Calu3 (cell line): ENCODE results near the gene HIVEP2. TPM values are rescaled to one million over a fixed set of nuclear protein-coding genes. Genes with fewer than 3 reads are reported as not detected.

Experiments used
- BruUV-seq: library from RNA; stranded (reverse); fragments of 400-500 nt; replicated peaks from 2 replicates; lab custom pipeline; 2021; lab: Mats Ljungman, UMichigan
- CTCF ChIA-PET: fragments of 300-600 bp; sonication (Branson Sonifier 250); formaldehyde crosslinking; loops from one replicate; lab custom pipeline; 2022; ENCODE audit warnings: antibody characterized with exemption; lab: Charles Lee
- DNase-seq: peaks from one replicate; pipeline ENCODE4 v3.0.0; 2022
- H3K27ac Mint-ChIP-seq: one replicate; pipeline ENCODE4 v1.8.0; 2022; ENCODE audit warnings: mixed read lengths; ENCODE audit not compliant: unreplicated experiment
- H3K27me3 Mint-ChIP-seq: one replicate; pipeline ENCODE4 v1.8.0; 2022; ENCODE audit warnings: mixed read lengths; ENCODE audit not compliant: unreplicated experiment
- H3K36me3 Mint-ChIP-seq: one replicate; pipeline ENCODE4 v1.8.0; 2022; ENCODE audit warnings: mild to moderate bottlenecking, moderate library complexity, mixed read lengths; ENCODE audit not compliant: insufficient read depth, unreplicated experiment
- H3K4me1 Mint-ChIP-seq: one replicate; pipeline ENCODE4 v1.8.0; 2022; ENCODE audit warnings: mild to moderate bottlenecking, low read depth, mixed read lengths; ENCODE audit not compliant: unreplicated experiment
- H3K4me3 Mint-ChIP-seq: one replicate; pipeline ENCODE4 v1.8.0; 2022; ENCODE audit warnings: mild to moderate bottlenecking, low read depth, moderate library complexity, mixed read lengths; ENCODE audit not compliant: unreplicated experiment
- H3K9me3 Mint-ChIP-seq: one replicate; pipeline ENCODE4 v1.8.0; 2022; ENCODE audit warnings: low read depth, mixed read lengths; ENCODE audit not compliant: unreplicated experiment
- intact Hi-C: fragments of 100-400 bp; cut with micrococcal nuclease; formaldehyde crosslinking; loops from one replicate; pipeline ENCODE4 v1.10.0; 2022; ENCODE audit not compliant: unreplicated experiment
- total RNA-seq: library from RNA; stranded (reverse); gene quantifications from 2 replicates; pipeline ENCODE4 v1.2.3, GENCODE V29; 2022
- TF ChIP-seq, protein P1 (sequence below): fragments of 200-600 bp; IDR thresholded peaks from one replicate; pipeline ENCODE4 v1.8.0; 2022; ENCODE audit warnings: antibody characterized with exemption; ENCODE audit not compliant: unreplicated experiment

The HIVEP2 gene
- total RNA-seq, 1 experiment from 2014 or later: 18.4 TPM

DNA sequence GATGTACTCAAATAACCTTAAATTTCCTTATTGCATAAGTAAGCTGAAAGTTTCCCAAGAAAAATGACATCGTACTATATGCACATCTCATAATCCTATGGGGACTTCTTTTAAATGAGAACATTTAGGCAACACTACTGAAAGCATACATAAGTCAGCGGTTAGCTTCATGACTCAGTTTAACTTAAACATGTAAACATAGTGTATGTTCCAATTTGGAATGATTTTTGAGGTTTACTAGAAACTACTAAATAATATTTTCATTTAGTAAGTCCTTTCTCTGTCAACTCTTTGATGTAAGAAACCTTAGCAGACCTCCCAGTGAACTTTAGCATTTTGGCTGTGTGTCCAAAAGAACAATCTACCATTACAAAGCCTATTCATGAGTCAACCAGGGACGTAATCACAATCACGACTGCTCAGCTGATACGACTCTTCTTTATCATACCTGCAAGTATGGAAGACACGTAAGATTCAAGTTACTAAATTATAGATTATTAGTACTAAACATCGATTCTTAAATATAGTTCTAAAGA, 19.3 kb downstream of the HIVEP2 start:
- no TSS peak for BruUV-seq
- CTCF ChIA-PET: interaction anchor here (0.6 to 1.4 kb wide), 2 partner anchors 18 to 667 kb away, joined by 3 to 4 read pairs; no protein-coding TSS in a partner anchor
- H3K4me1 Mint-ChIP-seq: peaks cover 11% of the 10 kb centered on the region
- intact Hi-C loops: loop anchor here (10.0 kb wide), 1 partner anchor 171 kb away; no protein-coding TSS in a partner anchor
- H3K27ac Mint-ChIP-seq: no peak overlapping the region
- H3K9me3 Mint-ChIP-seq: no peaks in the 10 kb centered on the region
- no peaks in the 10 kb centered on the region for H3K27me3 Mint-ChIP-seq
- no peak overlapping the region for H3K4me3 Mint-ChIP-seq
- TF ChIP-seq, protein P1, sequence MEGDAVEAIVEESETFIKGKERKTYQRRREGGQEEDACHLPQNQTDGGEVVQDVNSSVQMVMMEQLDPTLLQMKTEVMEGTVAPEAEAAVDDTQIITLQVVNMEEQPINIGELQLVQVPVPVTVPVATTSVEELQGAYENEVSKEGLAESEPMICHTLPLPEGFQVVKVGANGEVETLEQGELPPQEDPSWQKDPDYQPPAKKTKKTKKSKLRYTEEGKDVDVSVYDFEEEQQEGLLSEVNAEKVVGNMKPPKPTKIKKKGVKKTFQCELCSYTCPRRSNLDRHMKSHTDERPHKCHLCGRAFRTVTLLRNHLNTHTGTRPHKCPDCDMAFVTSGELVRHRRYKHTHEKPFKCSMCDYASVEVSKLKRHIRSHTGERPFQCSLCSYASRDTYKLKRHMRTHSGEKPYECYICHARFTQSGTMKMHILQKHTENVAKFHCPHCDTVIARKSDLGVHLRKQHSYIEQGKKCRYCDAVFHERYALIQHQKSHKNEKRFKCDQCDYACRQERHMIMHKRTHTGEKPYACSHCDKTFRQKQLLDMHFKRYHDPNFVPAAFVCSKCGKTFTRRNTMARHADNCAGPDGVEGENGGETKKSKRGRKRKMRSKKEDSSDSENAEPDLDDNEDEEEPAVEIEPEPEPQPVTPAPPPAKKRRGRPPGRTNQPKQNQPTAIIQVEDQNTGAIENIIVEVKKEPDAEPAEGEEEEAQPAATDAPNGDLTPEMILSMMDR: no peak
- H3K36me3 Mint-ChIP-seq: peaks cover 14% of the 10 kb centered on the region
- DNase-seq: no peak

DNA sequence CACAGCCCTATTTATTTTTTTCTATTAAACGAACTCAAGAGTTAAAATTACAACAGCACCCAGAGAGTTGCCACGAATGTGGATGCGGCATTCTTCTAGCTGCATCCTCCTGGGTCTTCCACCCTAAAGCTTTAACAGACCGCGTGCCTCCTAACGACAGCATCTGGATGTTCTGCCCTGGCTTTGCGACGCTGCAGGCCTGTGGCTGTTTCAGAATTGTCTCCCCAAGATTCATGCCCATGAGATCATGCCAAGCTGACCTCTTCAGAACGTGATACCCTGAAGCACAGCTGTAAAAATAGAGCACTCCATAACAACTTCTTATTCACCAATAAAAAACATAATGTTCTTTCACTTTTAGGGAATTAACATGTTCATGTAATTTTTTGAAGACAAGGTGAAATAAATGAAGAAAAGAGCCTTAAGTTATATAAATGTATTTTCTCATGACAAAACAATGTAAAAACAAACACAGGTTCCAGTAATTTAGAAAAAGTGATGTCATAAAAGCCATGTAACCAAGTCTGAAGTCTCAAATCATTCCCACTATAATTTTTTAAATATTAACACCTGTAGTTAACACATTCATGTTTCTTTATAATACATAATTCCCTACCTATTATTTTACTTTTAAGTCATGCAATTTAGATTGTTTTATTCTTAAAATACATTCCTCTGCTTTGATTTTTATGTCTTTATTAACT, 26.5 kb downstream of the HIVEP2 start:
- DNase-seq: no peak
- Mint-ChIP-seq H3K27ac (no peak overlapping the region), H3K36me3 (no peaks in the 10 kb centered on the region), H3K4me3 (no peak overlapping the region), H3K27me3 (no peaks in the 10 kb centered on the region), H3K4me1 (peaks cover 7% of the 10 kb centered on the region), H3K9me3 (no peaks in the 10 kb centered on the region)
- intact Hi-C loops: no loop called here
- BruUV-seq: no TSS peak
- TF ChIP-seq, protein P1: no peak
- CTCF ChIA-PET: no interaction called here

DNA sequence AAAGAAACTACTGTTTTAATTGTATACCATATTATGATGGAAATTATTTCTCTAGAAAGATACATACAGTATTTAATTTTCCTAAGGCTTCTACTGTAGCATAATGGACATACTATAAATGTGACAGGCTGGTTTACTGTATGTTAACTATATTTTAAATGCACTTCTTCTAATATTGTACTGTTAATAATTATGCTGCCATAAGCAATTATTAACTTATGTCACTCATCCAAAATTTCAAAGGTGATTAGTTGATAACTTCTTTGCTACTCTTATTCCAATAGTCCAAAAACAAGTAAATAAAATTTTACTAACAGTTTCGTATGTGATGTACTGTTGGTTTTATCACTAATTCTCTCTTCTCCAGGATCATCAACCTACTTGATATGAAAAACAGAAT, 28.1 kb downstream of the HIVEP2 start:
- no TSS peak for BruUV-seq
- no peak for DNase-seq
- H3K4me3 Mint-ChIP-seq: no peak overlapping the region
- CTCF ChIA-PET: no interaction called here
- H3K27ac Mint-ChIP-seq: no peak overlapping the region
- H3K9me3 Mint-ChIP-seq: no peaks in the 10 kb centered on the region
- H3K27me3 Mint-ChIP-seq: no peaks in the 10 kb centered on the region
- intact Hi-C loops: no loop called here
- no peaks in the 10 kb centered on the region for H3K36me3 Mint-ChIP-seq
- peaks cover 7% of the 10 kb centered on the region for H3K4me1 Mint-ChIP-seq
- TF ChIP-seq, protein P1: no peak

DNA sequence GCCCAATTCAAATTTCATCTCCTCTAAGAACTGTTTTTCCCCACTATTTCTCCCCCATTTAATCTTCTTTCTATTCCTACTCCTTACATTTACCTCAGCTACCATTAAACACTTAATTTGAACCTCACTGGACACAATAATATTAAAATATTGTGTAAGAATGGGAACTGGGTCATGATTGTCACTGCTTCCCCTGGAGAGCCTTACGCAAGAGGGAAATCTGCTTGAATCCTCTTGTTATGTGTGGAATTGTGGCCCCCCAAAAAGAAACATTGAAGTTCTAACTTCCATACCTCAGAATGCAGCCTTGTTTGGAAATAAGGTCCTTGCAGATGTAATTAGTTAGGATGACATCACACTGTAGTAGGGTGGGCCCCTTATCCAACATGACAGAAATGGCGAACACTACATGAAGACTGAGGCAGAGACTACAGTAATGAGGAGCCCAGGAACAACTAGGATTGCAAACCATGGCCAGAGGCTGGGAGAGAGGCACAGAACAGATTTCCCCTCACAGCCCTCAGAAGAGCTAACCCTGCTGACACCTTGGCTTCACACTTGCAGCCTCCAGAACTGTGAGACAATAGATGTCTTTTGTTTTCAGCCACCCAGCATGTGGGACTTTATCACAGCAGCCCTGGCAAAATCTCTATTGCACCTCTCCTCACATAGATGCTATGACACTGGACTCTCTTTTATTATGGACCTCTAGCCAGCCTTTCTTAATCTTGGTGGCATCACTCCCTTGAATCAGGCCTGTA, 29.9 kb downstream of the HIVEP2 start:
- BruUV-seq: no TSS peak
- intact Hi-C loops: no loop called here
- Mint-ChIP-seq H3K36me3 (no peaks in the 10 kb centered on the region), H3K4me1 (peaks cover 7% of the 10 kb centered on the region), H3K27me3 (no peaks in the 10 kb centered on the region), H3K9me3 (no peaks in the 10 kb centered on the region), H3K27ac (no peak overlapping the region), H3K4me3 (no peak overlapping the region)
- TF ChIP-seq, protein P1: no peak
- CTCF ChIA-PET: no interaction called here
- DNase-seq: no peak
